HCT116 (cell line): Measurements from ENCODE around the gene TBC1D4. TPM values are rescaled to one million over a fixed set of nuclear protein-coding genes. Genes with fewer than 3 reads are reported as not detected.

Experiments
- ATAC-seq: fragments of 200-7000 bp; cut with Tn5 transposase; 2 replicates; pipeline ENCODE4 v1.9.1; 2020; ENCODE audit warnings: mild to moderate bottlenecking, moderate library complexity
- BruUV-seq: library from RNA; stranded (reverse); fragments of 400-500 nt; replicated peaks from 2 replicates; lab custom pipeline; 2021; lab: Mats Ljungman, UMichigan
- CTCF ChIA-PET: fragments of 300-600 bp; sonication (Branson Sonifier 250); formaldehyde crosslinking; loops from one replicate; lab custom pipeline; 2021; ENCODE audit warnings: antibody characterized with exemption; lab: Charles Lee
- POLR2A ChIA-PET: fragments of 300-600, 350-600 bp; sonication (Branson Sonifier 250); formaldehyde crosslinking; loops from one replicate; lab custom pipeline; 2021; ENCODE audit warnings: antibody characterized with exemption; lab: Charles Lee
- RAD21 ChIA-PET, 2 experiments: fragments of 300-600 bp; sonication (Branson Sonifier 250); formaldehyde crosslinking; loops; one replicate each; lab custom pipeline; 2023; ENCODE audit warnings: low total read pairs in 2 of 2; ENCODE audit not compliant: uncharacterized antibody in 2 of 2, unreplicated experiment in 2 of 2, low non-redundant PET in 1 of 2; lab: Charles Lee
- DNase-seq: peaks from one replicate; pipeline ENCODE4 v3.0.0-alpha.2; 2010; ENCODE audit warnings: low read depth, low spot score
- H2AFZ ChIP-seq: fragments of 200-600 bp; shearing (Covaris generic), sonication (generic); 2 replicates; pipeline ENCODE4 v1.6.1; 2017; ENCODE audit warnings: low read depth, mixed run types, mixed read lengths, antibody characterized with exemption, low read length; ENCODE audit not compliant: poor library complexity, severe bottlenecking
- H3K27ac ChIP-seq: 2 replicates; pipeline ENCODE4 v1.5.1; 2012; ENCODE audit warnings: low read depth, low read length
- H3K27me3 ChIP-seq: fragments of 200-600 bp; sonication (generic); 2 replicates; pipeline ENCODE4 v1.6.1; 2016; ENCODE audit warnings: mixed run types, low read length, mixed read lengths; ENCODE audit not compliant: insufficient read depth
- H3K36me3 ChIP-seq, 2 experiments: fragments of 200-500 bp in 1 of 2; fragments of 200-600 bp in 1 of 2; sonication (Bioruptor generic) in 1 of 2; sonication (generic) in 1 of 2; 2 replicates each; pipeline versions ENCODE4 v1.5.1 to v1.6.1; 2014 to 2016; ENCODE audit warnings: low read length in 2 of 2, inconsistent platforms in 1 of 2, mixed read lengths in 1 of 2, mixed run types in 1 of 2; ENCODE audit not compliant: insufficient read depth in 2 of 2, control insufficient read depth in 1 of 2
- H3K4me1 ChIP-seq, 2 experiments: fragments of 200-600 bp in 1 of 2; sonication (generic) in 1 of 2; 2 replicates each; pipeline versions ENCODE4 v1.5.1 to v1.6.1; 2012 to 2017; ENCODE audit warnings: low read length in 2 of 2, inconsistent platforms in 1 of 2, mild to moderate bottlenecking in 1 of 2, mixed read lengths in 1 of 2, mixed run types in 1 of 2, moderate library complexity in 1 of 2; ENCODE audit not compliant: insufficient read depth in 2 of 2, control insufficient read depth in 1 of 2
- H3K4me2 ChIP-seq: fragments of 200-600 bp; sonication (generic); 2 replicates; pipeline ENCODE4 v1.6.1; 2017; ENCODE audit warnings: mixed run types, low read length, mixed read lengths
- H3K4me3 ChIP-seq, 2 experiments: fragments of 200-600 bp in 1 of 2; sonication (generic) in 1 of 2; replicated peaks in 1 of 2; 2 replicates each; pipeline ENCODE4 v1.5.1; 2011 to 2016; ENCODE audit warnings: low read length in 2 of 2, control low read depth in 1 of 2, low read depth in 1 of 2, mild to moderate bottlenecking in 1 of 2, mixed read lengths in 1 of 2, mixed run types in 1 of 2
- H3K79me2 ChIP-seq: fragments of 200-600 bp; sonication (generic); 2 replicates; pipeline ENCODE4 v1.6.1; 2017; ENCODE audit warnings: mild to moderate bottlenecking, mixed run types, low read length, moderate library complexity, mixed read lengths; ENCODE audit not compliant: insufficient read depth
- H3K9ac ChIP-seq: fragments of 200-600 bp; sonication (generic); 2 replicates; pipeline ENCODE4 v1.6.1; 2016; ENCODE audit warnings: low read length, mixed read lengths
- H3K9me2 ChIP-seq: fragments of 200-600 bp; sonication (generic), shearing (Covaris generic); 2 replicates; pipeline ENCODE4 v1.6.1; 2017; ENCODE audit warnings: mixed run types, mild to moderate bottlenecking, moderate library complexity; ENCODE audit not compliant: insufficient read depth
- H3K9me3 ChIP-seq, 2 experiments: fragments of 200-500 bp in 1 of 2; fragments of 200-600 bp in 1 of 2; sonication (Bioruptor generic) in 1 of 2; sonication (generic) in 1 of 2; 2 replicates each; pipeline ENCODE4 v1.6.1; 2014 to 2017; ENCODE audit warnings: low read length in 2 of 2, mixed read lengths in 2 of 2, inconsistent platforms in 1 of 2, low read depth in 1 of 2, mild to moderate bottlenecking in 1 of 2, mixed run types in 1 of 2, moderate library complexity in 1 of 2; ENCODE audit not compliant: control insufficient read depth in 1 of 2, insufficient read depth in 1 of 2
- H4K20me1 ChIP-seq: fragments of 200-600 bp; sonication (generic), shearing (Covaris generic); 2 replicates; pipeline ENCODE4 v1.6.1; 2017; ENCODE audit warnings: mixed run types, mild to moderate bottlenecking, moderate library complexity; ENCODE audit not compliant: insufficient read depth
- EGR1 ChIP-seq: IDR thresholded peaks from 2 replicates; pipeline ENCODE4 v1.6.1; 2012; ENCODE audit warnings: low read depth
- EZH2 ChIP-seq: fragments of 200-600 bp; sonication (generic); IDR thresholded peaks from 2 replicates; pipeline ENCODE4 v1.6.1; 2017; ENCODE audit warnings: antibody characterized with exemption, mixed run types
- EZH2phosphoT487 ChIP-seq: fragments of 200-600 bp; IDR thresholded peaks from 2 replicates; pipeline ENCODE4 v1.6.1; 2018; ENCODE audit warnings: antibody characterized with exemption, borderline replicate concordance
- FOSL1 ChIP-seq: IDR thresholded peaks from 2 replicates; pipeline ENCODE4 v1.6.1; 2012; ENCODE audit warnings: low read depth
- JUND ChIP-seq: IDR thresholded peaks from 2 replicates; pipeline ENCODE4 v1.6.1; 2012
- RAD21 ChIP-seq: IDR thresholded peaks from 2 replicates; pipeline ENCODE4 v1.6.1; 2012; ENCODE audit warnings: low read depth, mild to moderate bottlenecking
- SIN3A ChIP-seq: IDR thresholded peaks from 2 replicates; pipeline ENCODE4 v1.6.1; 2012; ENCODE audit warnings: low read depth
- SP1 ChIP-seq: IDR thresholded peaks from 2 replicates; pipeline ENCODE4 v1.6.1; 2012; ENCODE audit warnings: low read depth
- SRF ChIP-seq: IDR thresholded peaks from 2 replicates; pipeline ENCODE4 v1.6.1; 2012; ENCODE audit warnings: low read depth
- YY1 ChIP-seq: IDR thresholded peaks from 2 replicates; pipeline ENCODE4 v1.6.1; 2011; ENCODE audit warnings: low read length, low read depth, moderate library complexity, mild to moderate bottlenecking; ENCODE audit not compliant: insufficient replicate concordance; ENCODE audit errors: extremely low read depth
- intact Hi-C: fragments of 100-400 bp; cut with micrococcal nuclease; formaldehyde crosslinking; loops from 2 replicates; pipeline ENCODE4 v1.10.0; 2022
- total RNA-seq: library from RNA; stranded (reverse); gene quantifications from one replicate; pipeline ENCODE4 v1.2.1, GENCODE V29; 2021; ENCODE audit not compliant: unreplicated experiment
- TF ChIP-seq, protein P1 (sequence below): IDR thresholded peaks from 2 replicates; pipeline ENCODE4 v1.6.1; 2012
- TF ChIP-seq, protein P2 (sequence below): IDR thresholded peaks from 2 replicates; pipeline ENCODE4 v1.6.1; 2012
- TF ChIP-seq, protein P3 (sequence below), 3 experiments: fragments of 200-600 bp in 1 of 3; sonication (generic) in 1 of 3; IDR thresholded peaks in 2 of 3; conservative IDR thresholded peaks in 1 of 3; 2 replicates each; pipeline ENCODE4 v1.5.1; 2012 to 2017; ENCODE audit warnings: low read depth in 2 of 3, low read length in 2 of 3, antibody characterized with exemption in 1 of 3, borderline replicate concordance in 1 of 3, control low read depth in 1 of 3, mild to moderate bottlenecking in 1 of 3, mixed read lengths in 1 of 3, mixed run types in 1 of 3, moderate library complexity in 1 of 3; ENCODE audit not compliant: insufficient read depth in 1 of 3
- TF ChIP-seq, protein P4 (sequence below): IDR thresholded peaks from 2 replicates; pipeline ENCODE4 v1.6.1; 2012; ENCODE audit warnings: low read depth
- TF ChIP-seq, protein P5 (sequence below): IDR thresholded peaks from 2 replicates; pipeline ENCODE4 v1.6.1; 2011; ENCODE audit warnings: mild to moderate bottlenecking, low read length, moderate library complexity; ENCODE audit not compliant: insufficient replicate concordance; ENCODE audit errors: extremely low read depth

Gene TBC1D4
- total RNA-seq, 1 experiment from 2014 or later = 24.6 TPM

DNA sequence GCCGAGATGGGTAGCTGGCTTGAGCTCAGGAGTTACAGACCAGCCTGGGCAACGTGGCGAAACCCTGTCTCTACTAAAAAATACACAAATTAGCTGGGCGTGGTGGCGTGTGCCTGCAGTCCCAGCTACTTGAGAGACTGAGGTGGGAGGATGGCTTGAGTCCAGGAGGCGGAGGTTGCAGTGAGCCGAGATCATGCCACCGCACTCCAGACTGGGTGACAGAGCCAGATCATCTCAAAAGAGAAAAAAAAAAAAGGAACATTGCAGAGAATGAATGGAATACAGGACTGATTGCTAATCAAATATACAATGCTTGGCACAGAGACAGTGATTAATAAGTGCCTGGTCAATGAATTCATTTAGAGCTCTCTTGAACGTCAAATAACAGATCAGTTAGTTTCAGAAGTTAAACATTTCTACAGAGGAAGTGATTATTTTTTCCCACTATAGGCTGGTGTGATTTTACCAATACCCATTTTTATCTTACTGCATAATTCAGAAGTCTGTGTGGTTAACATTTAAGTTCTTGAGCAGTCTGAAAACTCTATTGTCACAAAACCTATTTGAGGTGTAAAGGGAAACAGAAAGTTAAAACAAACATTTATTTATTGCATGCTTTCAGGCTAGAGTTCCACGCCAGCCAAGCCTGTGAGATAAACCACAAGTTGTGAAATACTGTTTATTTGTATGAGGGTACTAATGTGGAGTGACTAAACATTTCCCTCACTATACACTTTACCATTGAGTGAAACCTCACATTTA, 7.7 kb upstream of the TBC1D4 start:
- H2AFZ ChIP-seq = no peak overlapping the region
- POLR2A ChIA-PET = no interaction called here
- no peak overlapping the region for H3K9ac ChIP-seq
- no peak overlapping the region for H3K4me2 ChIP-seq
- intact Hi-C loops = no loop called here
- no peaks in the 10 kb centered on the region for H4K20me1 ChIP-seq
- H3K27ac ChIP-seq = no peak overlapping the region
- no peaks in the 10 kb centered on the region for H3K9me3 ChIP-seq
- H3K79me2 ChIP-seq = no peaks in the 10 kb centered on the region
- ATAC-seq (no peak), DNase-seq (no peak)
- H3K9me2 ChIP-seq = no peaks in the 10 kb centered on the region
- H3K4me3 ChIP-seq = no peak overlapping the region
- H3K4me1 ChIP-seq = peaks cover 12 to 23% of the 10 kb centered on the region in 2 experiments
- no TSS peak for BruUV-seq
- RAD21 ChIA-PET = no interaction called here
- no peaks in the 10 kb centered on the region for H3K36me3 ChIP-seq
- TF ChIP-seq EGR1 = no peak
- TF ChIP-seq EZH2phosphoT487 = no peak
- TF ChIP-seq YY1 = no peak
- no peak for TF ChIP-seq JUND
- no peak for TF ChIP-seq RAD21
- TF ChIP-seq SP1 = no peak
- TF ChIP-seq, protein P1, sequence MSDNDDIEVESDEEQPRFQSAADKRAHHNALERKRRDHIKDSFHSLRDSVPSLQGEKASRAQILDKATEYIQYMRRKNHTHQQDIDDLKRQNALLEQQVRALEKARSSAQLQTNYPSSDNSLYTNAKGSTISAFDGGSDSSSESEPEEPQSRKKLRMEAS = no peak
- TF ChIP-seq, protein P2, sequence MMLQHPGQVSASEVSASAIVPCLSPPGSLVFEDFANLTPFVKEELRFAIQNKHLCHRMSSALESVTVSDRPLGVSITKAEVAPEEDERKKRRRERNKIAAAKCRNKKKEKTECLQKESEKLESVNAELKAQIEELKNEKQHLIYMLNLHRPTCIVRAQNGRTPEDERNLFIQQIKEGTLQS = no peak
- no peak for TF ChIP-seq SIN3A
- TF ChIP-seq EZH2 = no peak
- TF ChIP-seq SRF = no peak
- TF ChIP-seq, protein P3, sequence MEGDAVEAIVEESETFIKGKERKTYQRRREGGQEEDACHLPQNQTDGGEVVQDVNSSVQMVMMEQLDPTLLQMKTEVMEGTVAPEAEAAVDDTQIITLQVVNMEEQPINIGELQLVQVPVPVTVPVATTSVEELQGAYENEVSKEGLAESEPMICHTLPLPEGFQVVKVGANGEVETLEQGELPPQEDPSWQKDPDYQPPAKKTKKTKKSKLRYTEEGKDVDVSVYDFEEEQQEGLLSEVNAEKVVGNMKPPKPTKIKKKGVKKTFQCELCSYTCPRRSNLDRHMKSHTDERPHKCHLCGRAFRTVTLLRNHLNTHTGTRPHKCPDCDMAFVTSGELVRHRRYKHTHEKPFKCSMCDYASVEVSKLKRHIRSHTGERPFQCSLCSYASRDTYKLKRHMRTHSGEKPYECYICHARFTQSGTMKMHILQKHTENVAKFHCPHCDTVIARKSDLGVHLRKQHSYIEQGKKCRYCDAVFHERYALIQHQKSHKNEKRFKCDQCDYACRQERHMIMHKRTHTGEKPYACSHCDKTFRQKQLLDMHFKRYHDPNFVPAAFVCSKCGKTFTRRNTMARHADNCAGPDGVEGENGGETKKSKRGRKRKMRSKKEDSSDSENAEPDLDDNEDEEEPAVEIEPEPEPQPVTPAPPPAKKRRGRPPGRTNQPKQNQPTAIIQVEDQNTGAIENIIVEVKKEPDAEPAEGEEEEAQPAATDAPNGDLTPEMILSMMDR (IDR thresholded peaks at IDR 0.05 in 2 of 3, conservative IDR thresholded peaks at IDR 0.05 in 1 of 3; ENCODE audit: borderline replicate concordance in 1 of 3, insufficient read depth in 1 of 3, low read depth in 2 of 3, low read length in 2 of 3) = no peak
- TF ChIP-seq, protein P4, sequence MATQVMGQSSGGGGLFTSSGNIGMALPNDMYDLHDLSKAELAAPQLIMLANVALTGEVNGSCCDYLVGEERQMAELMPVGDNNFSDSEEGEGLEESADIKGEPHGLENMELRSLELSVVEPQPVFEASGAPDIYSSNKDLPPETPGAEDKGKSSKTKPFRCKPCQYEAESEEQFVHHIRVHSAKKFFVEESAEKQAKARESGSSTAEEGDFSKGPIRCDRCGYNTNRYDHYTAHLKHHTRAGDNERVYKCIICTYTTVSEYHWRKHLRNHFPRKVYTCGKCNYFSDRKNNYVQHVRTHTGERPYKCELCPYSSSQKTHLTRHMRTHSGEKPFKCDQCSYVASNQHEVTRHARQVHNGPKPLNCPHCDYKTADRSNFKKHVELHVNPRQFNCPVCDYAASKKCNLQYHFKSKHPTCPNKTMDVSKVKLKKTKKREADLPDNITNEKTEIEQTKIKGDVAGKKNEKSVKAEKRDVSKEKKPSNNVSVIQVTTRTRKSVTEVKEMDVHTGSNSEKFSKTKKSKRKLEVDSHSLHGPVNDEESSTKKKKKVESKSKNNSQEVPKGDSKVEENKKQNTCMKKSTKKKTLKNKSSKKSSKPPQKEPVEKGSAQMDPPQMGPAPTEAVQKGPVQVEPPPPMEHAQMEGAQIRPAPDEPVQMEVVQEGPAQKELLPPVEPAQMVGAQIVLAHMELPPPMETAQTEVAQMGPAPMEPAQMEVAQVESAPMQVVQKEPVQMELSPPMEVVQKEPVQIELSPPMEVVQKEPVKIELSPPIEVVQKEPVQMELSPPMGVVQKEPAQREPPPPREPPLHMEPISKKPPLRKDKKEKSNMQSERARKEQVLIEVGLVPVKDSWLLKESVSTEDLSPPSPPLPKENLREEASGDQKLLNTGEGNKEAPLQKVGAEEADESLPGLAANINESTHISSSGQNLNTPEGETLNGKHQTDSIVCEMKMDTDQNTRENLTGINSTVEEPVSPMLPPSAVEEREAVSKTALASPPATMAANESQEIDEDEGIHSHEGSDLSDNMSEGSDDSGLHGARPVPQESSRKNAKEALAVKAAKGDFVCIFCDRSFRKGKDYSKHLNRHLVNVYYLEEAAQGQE = no peak
- TF ChIP-seq, protein P5, sequence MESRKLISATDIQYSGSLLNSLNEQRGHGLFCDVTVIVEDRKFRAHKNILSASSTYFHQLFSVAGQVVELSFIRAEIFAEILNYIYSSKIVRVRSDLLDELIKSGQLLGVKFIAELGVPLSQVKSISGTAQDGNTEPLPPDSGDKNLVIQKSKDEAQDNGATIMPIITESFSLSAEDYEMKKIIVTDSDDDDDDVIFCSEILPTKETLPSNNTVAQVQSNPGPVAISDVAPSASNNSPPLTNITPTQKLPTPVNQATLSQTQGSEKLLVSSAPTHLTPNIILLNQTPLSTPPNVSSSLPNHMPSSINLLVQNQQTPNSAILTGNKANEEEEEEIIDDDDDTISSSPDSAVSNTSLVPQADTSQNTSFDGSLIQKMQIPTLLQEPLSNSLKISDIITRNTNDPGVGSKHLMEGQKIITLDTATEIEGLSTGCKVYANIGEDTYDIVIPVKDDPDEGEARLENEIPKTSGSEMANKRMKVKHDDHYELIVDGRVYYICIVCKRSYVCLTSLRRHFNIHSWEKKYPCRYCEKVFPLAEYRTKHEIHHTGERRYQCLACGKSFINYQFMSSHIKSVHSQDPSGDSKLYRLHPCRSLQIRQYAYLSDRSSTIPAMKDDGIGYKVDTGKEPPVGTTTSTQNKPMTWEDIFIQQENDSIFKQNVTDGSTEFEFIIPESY = no peak
- no peak for TF ChIP-seq FOSL1
- H3K27me3 ChIP-seq = no peaks in the 10 kb centered on the region
- CTCF ChIA-PET = interaction anchor here (1.0 kb wide), 1 partner anchor 10 kb away, joined by 3 read pairs; no protein-coding TSS in a partner anchor
